ENCODE results near the gene TDP2.

Gene TDP2

GRCh38 chr6:24692003-24692402, 25.3 kb upstream of the TDP2 start:
- Histone ChIP-seq H3K9me2 (replicated peaks; ENCODE audit: low read depth, low read length) (no peaks in the 10 kb centered on the region), H3K27me3 (ENCODE audit: insufficient read depth, low read length, poor library complexity, severe bottlenecking) (no peaks in the 10 kb centered on the region), H3K36me3 (ENCODE audit: insufficient read depth, low read length) (no peaks in the 10 kb centered on the region), H3K4me2 (ENCODE audit: low read depth, low read length, poor library complexity, severe bottlenecking) (no peak overlapping the region), H3K9me3 (ENCODE audit: insufficient read depth, low read depth, low read length) (no peaks in the 10 kb centered on the region), H3F3A (ENCODE audit: low read depth) (no peaks in the 10 kb centered on the region), H4K20me1 (ENCODE audit: insufficient read depth, low read length, poor library complexity, severe bottlenecking) (no peaks in the 10 kb centered on the region), H3K4me3 (ENCODE audit: low read length, poor library complexity, severe bottlenecking) (no peak overlapping the region), H3K79me2 (ENCODE audit: insufficient read depth, low read length) (no peaks in the 10 kb centered on the region), H3K4me1 (ENCODE audit: insufficient read depth, low read length, poor library complexity, severe bottlenecking) (peaks cover 5% of the 10 kb centered on the region), H2AFZ (ENCODE audit: low read length) (no peak overlapping the region), H3K9ac (ENCODE audit: low read depth, low read length, poor library complexity, severe bottlenecking) (no peak overlapping the region)
- TF ChIP-seq CTCF (conservative IDR thresholded peaks at IDR 0.05; ENCODE audit: low read length) (no peak), EZH2phosphoT487 (IDR thresholded peaks at IDR 0.05; ENCODE audit: borderline replicate concordance) (no peak)

GRCh38 chr6:24691550-24691949, 24.9 kb upstream of the TDP2 start:
- H3K36me3 ChIP-seq (ENCODE audit: insufficient read depth, low read length): no peaks in the 10 kb centered on the region
- TF ChIP-seq EZH2phosphoT487 (IDR thresholded peaks at IDR 0.05; ENCODE audit: borderline replicate concordance): no peak
- no peak for TF ChIP-seq CTCF (conservative IDR thresholded peaks at IDR 0.05; ENCODE audit: low read length)
- H3K9me3 ChIP-seq (ENCODE audit: insufficient read depth, low read depth, low read length): no peaks in the 10 kb centered on the region
- H3K27me3 ChIP-seq (ENCODE audit: insufficient read depth, low read length, poor library complexity, severe bottlenecking): no peaks in the 10 kb centered on the region
- no peaks in the 10 kb centered on the region for H3K79me2 ChIP-seq (ENCODE audit: insufficient read depth, low read length)
- H3K4me1 ChIP-seq (ENCODE audit: insufficient read depth, low read length, poor library complexity, severe bottlenecking): peaks cover 5% of the 10 kb centered on the region
- H3K4me3 ChIP-seq (ENCODE audit: low read length, poor library complexity, severe bottlenecking): no peak overlapping the region
- no peaks in the 10 kb centered on the region for H4K20me1 ChIP-seq (ENCODE audit: insufficient read depth, low read length, poor library complexity, severe bottlenecking)
- H3K9ac ChIP-seq (ENCODE audit: low read depth, low read length, poor library complexity, severe bottlenecking): no peak overlapping the region
- H3K9me2 ChIP-seq (replicated peaks; ENCODE audit: low read depth, low read length): no peaks in the 10 kb centered on the region
- H3F3A ChIP-seq (ENCODE audit: low read depth): no peaks in the 10 kb centered on the region
- H2AFZ ChIP-seq (ENCODE audit: low read length): no peak overlapping the region
- H3K4me2 ChIP-seq (ENCODE audit: low read depth, low read length, poor library complexity, severe bottlenecking): no peak overlapping the region

- Histone ChIP-seq H3K36me3 (ENCODE audit: insufficient read depth, low read length) (no peaks in the 10 kb centered on the region), H3F3A (ENCODE audit: low read depth) (no peaks in the 10 kb centered on the region), H3K4me3 (ENCODE audit: low read length, poor library complexity, severe bottlenecking) (no peak overlapping the region), H3K9ac (ENCODE audit: low read depth, low read length, poor library complexity, severe bottlenecking) (no peak overlapping the region), H3K9me3 (ENCODE audit: insufficient read depth, low read depth, low read length) (no peaks in the 10 kb centered on the region), H4K20me1 (ENCODE audit: insufficient read depth, low read length, poor library complexity, severe bottlenecking) (no peaks in the 10 kb centered on the region), H2AFZ (ENCODE audit: low read length) (no peak overlapping the region), H3K27me3 (ENCODE audit: insufficient read depth, low read length, poor library complexity, severe bottlenecking) (no peaks in the 10 kb centered on the region), H3K4me2 (ENCODE audit: low read depth, low read length, poor library complexity, severe bottlenecking) (no peak overlapping the region), H3K79me2 (ENCODE audit: insufficient read depth, low read length) (no peaks in the 10 kb centered on the region), H3K4me1 (ENCODE audit: insufficient read depth, low read length, poor library complexity, severe bottlenecking) (peaks cover 5% of the 10 kb centered on the region), H3K9me2 (replicated peaks; ENCODE audit: low read depth, low read length) (no peaks in the 10 kb centered on the region)
- TF ChIP-seq EZH2phosphoT487 (IDR thresholded peaks at IDR 0.05; ENCODE audit: borderline replicate concordance): no peak
- no peak for TF ChIP-seq CTCF (conservative IDR thresholded peaks at IDR 0.05; ENCODE audit: low read length)
Measured at GRCh38 chr6:24690593-24690992, 23.9 kb upstream of the TDP2 start.
